ENCODE measurements around the gene GBGT1.

GBGT1 gene

DNA sequence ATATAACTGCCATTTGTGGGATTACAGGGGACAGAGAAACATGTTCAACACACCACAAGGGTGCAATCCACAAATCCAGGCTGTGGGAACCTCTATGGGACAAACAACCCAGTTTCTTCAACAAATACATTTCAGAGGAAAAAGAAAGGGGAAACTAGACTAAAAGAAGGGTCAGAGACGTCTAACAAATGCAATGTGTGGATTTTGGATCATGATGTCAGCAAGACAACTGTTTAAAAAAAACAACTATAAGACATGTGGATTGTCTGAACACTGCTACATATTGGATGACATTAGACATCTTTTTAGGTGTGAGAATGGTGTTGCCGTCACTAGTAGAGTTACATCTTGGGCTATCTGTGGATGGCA is 38.8 kb downstream of the GBGT1 start:
- no peak for FAIRE-seq

DNA sequence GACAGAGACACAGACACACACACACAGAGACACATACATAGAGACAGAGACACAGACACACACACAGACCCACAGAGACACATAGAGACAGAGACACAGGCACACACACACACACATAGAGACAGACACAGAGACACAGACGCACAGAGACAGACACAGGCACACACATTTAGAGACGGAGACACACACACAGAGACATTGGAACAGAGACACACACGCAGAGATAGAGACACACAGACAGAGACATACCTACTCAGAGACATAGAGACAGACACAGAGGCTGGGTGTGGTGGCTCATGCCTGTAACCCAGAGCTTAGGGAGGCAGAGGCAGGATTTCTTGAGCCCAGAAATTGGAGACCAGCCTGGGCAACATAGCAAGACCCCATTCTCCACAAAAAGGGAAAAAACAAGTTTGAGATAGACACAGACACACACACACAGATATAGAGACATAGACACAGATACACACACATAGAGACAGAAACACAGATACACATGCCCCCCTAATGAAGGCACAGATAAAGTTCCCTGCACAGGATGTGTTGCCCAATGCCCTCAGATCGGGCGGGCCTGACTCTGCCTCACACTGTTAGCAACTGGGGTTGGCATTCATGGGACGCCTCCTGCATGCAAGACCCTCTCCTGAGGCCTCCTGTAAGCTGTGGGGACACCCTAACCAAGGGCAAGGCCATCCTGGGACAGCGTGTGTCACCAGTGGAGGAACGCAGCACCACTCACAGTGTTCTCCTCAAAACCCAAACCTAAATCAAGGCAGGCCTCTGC is 39.4 kb downstream of the GBGT1 start:
- FAIRE-seq = no peak

DNA sequence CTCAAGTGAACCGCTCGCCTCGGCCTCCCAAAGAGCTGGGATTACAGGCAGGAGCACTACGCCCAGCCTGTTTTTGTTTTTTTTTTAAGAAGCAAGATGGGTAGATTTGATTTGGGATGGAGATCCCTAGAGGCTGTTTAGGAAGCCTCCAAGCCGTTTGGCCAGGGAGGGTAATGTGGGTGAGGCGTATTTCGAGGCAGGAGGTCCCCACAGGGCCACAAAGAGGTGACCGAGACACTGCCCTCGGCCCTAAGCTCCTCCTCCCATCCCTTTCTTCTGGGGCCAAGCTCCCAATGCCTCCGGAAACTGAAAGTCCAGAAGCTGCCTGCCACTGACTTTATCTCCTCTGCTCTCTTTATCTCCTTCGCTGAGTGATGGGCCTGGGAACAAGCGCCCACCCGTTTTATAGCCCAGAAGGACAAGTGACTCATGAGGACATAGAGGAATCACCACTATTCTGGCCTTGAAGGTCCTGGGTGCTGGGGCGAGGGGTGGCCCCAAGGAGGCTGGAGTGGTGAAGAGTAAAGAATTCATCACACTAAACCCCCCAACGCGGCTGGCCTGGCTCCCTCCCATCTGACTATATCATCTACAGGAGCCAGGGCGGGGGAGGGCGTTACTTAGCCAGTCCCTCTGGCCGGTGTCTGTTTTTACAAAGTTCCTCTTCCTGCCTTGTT is 40.6 kb downstream of the GBGT1 start:
- no peak for FAIRE-seq

- no peak for FAIRE-seq
Measured at GRCh38 chr9:133122605-133122934, 41.1 kb downstream of the GBGT1 start.

GRCh38 chr9:133121915-133122550 is 41.7 kb downstream of the GBGT1 start:
- no peak for FAIRE-seq

GRCh38 chr9:133121198-133121914 is 42.4 kb downstream of the GBGT1 start, which contains the start of gene RALGDS:
Gene RALGDS, minus strand, starts transcription at chr9:133121240. Its CDS starts 86 bp downstream, at chr9:133121154.
- no peak for FAIRE-seq

- no peak for FAIRE-seq
Measured at GRCh38 chr9:133120501-133121197, 43.1 kb downstream of the GBGT1 start.

- FAIRE-seq = no peak
Measured at GRCh38 chr9:133119846-133120500, 43.7 kb downstream of the GBGT1 start.

GRCh38 chr9:133119103-133119845 is 44.4 kb downstream of the GBGT1 start:
- FAIRE-seq = no peak

- FAIRE-seq = no peak
Measured at GRCh38 chr9:133118568-133118967, 45.1 kb downstream of the GBGT1 start.

DNA sequence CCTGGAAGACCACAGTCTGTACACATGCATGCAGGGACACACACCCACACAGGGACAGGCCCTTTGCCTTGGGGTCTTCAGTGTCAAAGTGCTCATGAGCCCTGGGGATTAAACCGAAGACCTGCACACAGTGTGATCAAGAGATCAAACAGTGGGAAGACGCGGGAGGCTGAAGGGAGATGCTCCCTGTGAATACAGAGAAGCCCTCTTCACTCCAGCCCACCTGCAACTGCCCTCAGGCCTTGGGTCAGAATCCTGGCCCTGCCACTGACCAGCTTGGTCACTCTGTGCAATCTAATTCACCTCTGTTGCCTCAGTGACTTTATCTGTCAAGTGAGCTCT is 45.6 kb downstream of the GBGT1 start:
- no peak for FAIRE-seq

DNA sequence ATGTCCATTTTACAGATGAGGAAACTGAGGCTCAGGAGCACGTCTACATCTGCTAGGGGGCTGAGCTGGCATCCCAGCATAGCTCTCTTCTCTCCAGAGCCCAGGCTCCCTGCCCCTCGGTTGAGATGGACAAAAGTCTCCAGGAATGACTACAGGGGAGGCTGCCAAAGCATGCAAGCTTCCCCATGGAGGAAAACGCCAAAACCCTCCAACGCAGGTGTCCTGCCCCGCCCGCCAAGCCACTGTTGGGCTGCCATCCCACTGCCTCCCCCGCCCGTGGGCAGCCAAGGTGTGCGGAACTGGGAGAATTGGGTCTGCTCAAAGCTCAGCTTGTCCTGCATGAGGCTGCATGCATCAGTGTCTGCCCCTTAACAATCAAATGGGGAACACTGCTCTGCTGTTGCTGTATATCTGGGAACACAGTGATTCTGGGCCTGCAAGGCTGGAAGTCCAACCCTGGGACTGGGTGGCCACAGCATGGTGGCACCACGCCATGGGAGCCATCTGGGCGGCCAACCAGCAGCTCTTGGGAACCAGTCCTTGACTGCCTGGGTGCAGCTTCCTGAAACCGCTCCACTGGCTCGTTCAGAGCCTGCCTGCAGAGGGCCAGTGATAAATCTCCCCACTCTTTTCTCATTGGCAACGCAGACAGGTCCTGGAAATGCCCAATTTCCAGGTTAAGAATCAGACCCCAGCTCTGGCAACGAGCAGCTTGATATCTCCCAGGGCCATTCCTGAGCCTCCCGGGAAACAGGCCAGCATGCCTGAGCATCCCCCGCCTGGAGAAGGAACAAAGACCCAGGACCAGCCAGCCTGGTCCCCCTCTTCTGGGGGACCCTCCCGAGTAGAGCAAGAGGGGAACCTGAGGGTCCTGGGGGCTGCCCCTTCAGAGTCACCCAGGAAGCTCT is 46.2 kb downstream of the GBGT1 start:
- FAIRE-seq = no peak

DNA sequence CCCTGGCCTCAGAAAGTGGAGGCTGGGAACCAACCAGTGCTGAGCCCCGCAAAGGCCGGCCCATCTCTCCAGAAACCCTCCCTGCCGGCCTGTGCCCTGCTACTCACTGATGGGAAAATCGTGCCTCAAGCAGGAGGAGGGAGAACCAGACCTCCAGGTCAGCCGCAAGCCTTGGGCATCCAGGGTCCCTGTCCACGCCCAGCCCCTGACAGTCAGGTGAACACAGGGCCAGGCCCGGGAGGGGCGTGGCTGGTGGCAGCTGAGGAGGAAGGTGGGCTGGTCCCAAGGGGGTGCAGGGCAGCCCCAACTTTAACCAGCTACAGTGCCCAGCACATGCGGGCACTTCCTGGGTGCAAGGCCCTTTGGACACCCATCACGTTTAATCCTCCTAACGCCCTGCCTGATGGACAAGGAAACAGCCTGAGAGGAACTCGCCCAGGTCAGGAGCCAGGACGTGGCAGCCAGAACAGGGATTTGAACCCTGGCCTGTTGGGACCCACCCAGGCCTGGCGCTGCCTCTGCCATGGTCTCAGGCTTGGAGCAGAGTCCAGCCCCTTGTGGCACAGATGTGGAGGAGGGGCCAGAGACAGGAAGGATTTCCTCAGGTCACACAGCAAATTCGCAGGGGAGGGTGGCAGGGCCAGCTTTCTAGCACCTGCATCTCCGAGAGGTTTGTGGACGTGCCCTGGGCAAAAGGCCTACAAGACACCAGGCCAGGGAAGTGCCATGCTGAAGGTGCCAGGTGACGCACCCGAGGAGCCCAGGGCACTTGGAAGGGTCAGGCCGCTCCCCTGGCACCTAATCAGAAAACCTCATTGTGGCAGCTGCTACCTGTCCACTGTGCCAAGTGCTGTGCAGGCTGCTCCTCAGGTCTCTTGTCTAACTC is 47.1 kb downstream of the GBGT1 start:
- no peak for FAIRE-seq

DNA sequence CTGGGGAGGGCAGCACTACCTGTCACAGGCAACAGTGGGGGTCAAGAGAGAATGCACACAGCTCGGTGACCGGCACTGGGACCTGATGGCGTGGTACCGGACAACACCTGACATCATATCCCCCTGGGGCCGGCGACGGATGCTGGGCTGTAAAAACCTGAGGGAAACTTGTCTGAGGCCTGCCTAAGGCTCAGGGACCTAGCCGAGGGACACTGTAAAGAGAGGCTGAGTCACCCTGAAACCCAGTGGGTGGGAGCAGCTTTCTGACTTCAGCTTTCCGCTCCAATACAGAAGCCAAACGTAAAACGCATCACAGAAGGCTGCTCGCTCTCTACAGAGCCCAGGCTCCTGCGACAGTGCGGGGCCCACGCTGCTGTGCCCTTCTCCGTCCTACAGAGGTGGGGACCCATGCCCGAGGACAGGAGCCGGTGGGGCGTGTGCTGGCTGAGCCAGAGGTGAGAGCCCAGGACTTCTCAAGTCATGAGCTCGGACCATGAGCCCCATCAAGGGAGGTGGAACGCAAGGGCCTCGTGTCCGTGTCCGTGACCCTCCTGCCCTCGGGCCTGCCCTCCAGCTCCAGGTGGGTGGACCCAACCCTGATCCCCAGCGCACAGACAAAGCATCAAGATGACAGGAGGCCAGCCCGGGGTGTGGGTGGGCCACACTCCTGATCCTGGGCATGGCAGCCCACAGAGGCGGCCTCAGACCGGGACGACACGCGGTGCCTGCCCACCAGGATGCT is 47.9 kb downstream of the GBGT1 start:
- no peak for FAIRE-seq

GRCh38 chr9:133114886-133115603 is 48.7 kb downstream of the GBGT1 start:
- FAIRE-seq = no peak

DNA sequence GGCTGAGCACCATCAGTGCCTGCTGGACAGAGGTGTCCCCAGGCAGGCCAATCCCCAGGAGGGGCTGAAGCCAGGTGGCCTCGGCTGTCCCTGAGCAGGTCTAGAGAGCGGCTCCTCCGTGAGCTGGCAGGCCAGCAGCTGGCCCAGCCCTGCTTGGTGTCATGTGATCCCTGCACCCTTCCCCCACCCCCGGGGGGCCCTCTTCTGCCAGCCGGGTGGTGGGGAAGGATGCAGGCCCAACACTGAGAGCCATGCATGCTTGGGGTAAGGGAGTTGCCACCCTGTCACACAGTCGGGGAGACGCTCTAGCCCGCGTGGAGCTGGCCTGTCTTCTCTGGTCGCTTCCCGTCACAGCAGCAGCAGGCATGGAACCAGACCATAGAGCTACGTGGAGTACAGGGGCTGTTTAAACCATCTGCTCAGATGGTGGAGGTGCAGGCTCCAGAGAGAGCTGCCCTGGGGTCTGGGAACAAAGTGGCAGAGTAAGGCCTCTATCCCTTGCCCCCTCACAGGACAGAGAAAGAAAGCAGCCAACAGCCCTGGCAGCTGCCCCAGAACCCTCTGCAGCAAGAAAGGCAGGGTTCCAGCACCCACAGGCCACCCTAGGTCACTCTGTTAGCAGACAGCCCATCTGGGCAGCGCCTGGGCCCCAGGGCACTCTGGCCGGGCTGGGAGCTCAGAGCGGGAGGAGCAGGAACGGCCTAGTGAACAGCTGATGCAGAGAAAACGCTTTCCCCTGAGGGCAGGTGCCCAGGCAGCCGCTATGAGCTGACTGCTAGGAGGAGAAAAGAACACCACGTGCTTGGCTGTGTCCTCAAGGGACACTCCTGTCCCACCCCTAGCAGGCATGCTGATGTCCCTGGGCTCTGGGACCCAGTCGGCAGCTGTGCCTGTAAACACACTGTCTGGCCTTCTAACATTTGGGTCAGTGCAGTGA is 49.5 kb downstream of the GBGT1 start:
- no peak for FAIRE-seq
